ENCODE data around the gene CDH4. TPM values are rescaled to one million over a fixed set of nuclear protein-coding genes. Genes with fewer than 3 reads are reported as not detected.

Gene CDH4
- total and polyA plus RNA-seq, 2 of the 4 experiments (the other 2 are of a cell fraction): 1.6 to 3.5 TPM

- Histone ChIP-seq H2AFZ (replicated peaks; ENCODE audit: low read length, poor library complexity) (no peak overlapping the region), H2BK15ac (ENCODE audit: low read depth, low read length) (no peak overlapping the region), H3K4me3 (ENCODE audit: insufficient read depth, low read depth, low read length) (no peak overlapping the region), H2AK5ac (ENCODE audit: low read depth, low read length) (no peak overlapping the region), H3K23ac (ENCODE audit: low read depth, low read length) (no peak overlapping the region), H4K5ac (ENCODE audit: low read depth, low read length) (no peak overlapping the region), H4K8ac (ENCODE audit: low read depth in 2 of 2, low read length in 2 of 2) (no peak overlapping the region), H2BK120ac (ENCODE audit: low read depth, low read length) (no peak overlapping the region), H3K18ac (ENCODE audit: low read depth, low read length) (no peak overlapping the region), H3K36me3 (ENCODE audit: control insufficient read depth, insufficient read depth, low read length) (no peaks in the 10 kb centered on the region), H2BK20ac (ENCODE audit: low read depth, low read length) (no peak overlapping the region), H3K9me1 (ENCODE audit: insufficient read depth, low read length) (no peaks in the 10 kb centered on the region), H3K4ac (ENCODE audit: low read depth, low read length) (no peak overlapping the region), H3K9ac (ENCODE audit: low read depth, low read length) (no peak overlapping the region), H2BK5ac (ENCODE audit: low read depth, low read length, poor library complexity, severe bottlenecking) (no peak overlapping the region), H3K56ac (ENCODE audit: extremely low read depth, insufficient read depth, low read length) (no peak overlapping the region), H4K91ac (ENCODE audit: insufficient read depth, low read depth, low read length) (no peak overlapping the region), H3K9me3 (ENCODE audit: control insufficient read depth, insufficient read depth, low read length) (no peaks in the 10 kb centered on the region), H3K27me3 (ENCODE audit: control insufficient read depth, insufficient read depth, low read length) (peaks cover 6% of the 10 kb centered on the region; the same call in 1 of the 2 replicates), H3K4me1 (ENCODE audit: control insufficient read depth, insufficient read depth, low read length) (no peaks in the 10 kb centered on the region), H3K27ac (ENCODE audit: insufficient read depth, low read length) (no peak overlapping the region), H3K14ac (replicated peaks; ENCODE audit: low read depth, low read length) (no peak overlapping the region), H2AK9ac (replicated peaks; ENCODE audit: low read depth, low read length, poor library complexity) (no peak overlapping the region), H3K79me1 (ENCODE audit: low read depth in 1 of 2, low read length in 2 of 2) (no peaks in the 10 kb centered on the region), H4K20me1 (ENCODE audit: insufficient read depth, low read length) (no peaks in the 10 kb centered on the region), H3K4me2 (ENCODE audit: low read depth, low read length) (no peak overlapping the region)
- intact Hi-C loops (cut with micrococcal nuclease) (no loop called here), in situ Hi-C loops (cut with MboI; ENCODE audit: low sequenced_read_pairs) (no loop called here), dilution Hi-C loops (cut with HindIII; ENCODE audit: low sequenced_read_pairs, unreplicated experiment) (no loop called here)
- CTCF ChIA-PET: no interaction called here
- DNase-seq (no peak), ATAC-seq (ENCODE audit: low read depth) (no peak)
- POLR2A ChIA-PET (ENCODE audit: unreplicated experiment): no interaction called here
- TF ChIP-seq CHD1 (IDR thresholded peaks at IDR 0.05; ENCODE audit: low read depth, low read length) (no peak), ELK1 (IDR thresholded peaks at IDR 0.05; ENCODE audit: borderline replicate concordance, low read depth, low read length) (no peak), NFE2L2 (IDR thresholded peaks at IDR 0.05; ENCODE audit: low read depth, low read length) (no peak), MAZ (IDR thresholded peaks at IDR 0.05; ENCODE audit: borderline replicate concordance, low read depth, low read length) (no peak), CEBPB (IDR thresholded peaks at IDR 0.05; ENCODE audit: low read depth, low read length) (no peak), MAFK (IDR thresholded peaks at IDR 0.05; ENCODE audit: low read depth, low read length) (no peak), BHLHE40 (IDR thresholded peaks at IDR 0.05; ENCODE audit: low read depth, low read length) (no peak), RAD21 (IDR thresholded peaks at IDR 0.05; ENCODE audit: low read length) (no peak), FOS (IDR thresholded peaks at IDR 0.05; ENCODE audit: low read depth, low read length) (no peak), MXI1 (IDR thresholded peaks at IDR 0.05; ENCODE audit: borderline replicate concordance, low read depth, low read length) (no peak), POLR2A (IDR thresholded peaks at IDR 0.05; ENCODE audit: low read depth, low read length) (no peak), RCOR1 (IDR thresholded peaks at IDR 0.05; ENCODE audit: insufficient replicate concordance, low read length) (no peak)
- BruUV-seq (replicated peaks): no TSS peak
- 20% methylated on average over 1 of the region's 5 CpGs; no CpG with 5 or more reads in 1 of the 2 experiments for WGBS, 2 experiments (ENCODE audit: extremely low coverage in 2 of 2, insufficient read length in 1 of 2)
These were observed 559.1 kb downstream of the CDH4 start for GRCh38 chr20:61811166-61811565.

Measured in IMR-90 (cell line).